IMR-90 (cell line): ENCODE measurements around the gene KMT2C. TPM values are rescaled to one million over a fixed set of nuclear protein-coding genes. Genes with fewer than 3 reads are reported as not detected.

ENCODE experiments used
- ATAC-seq: fragments of 200-7000 bp; cut with Tn5 transposase; 2 replicates; pipeline ENCODE4 v1.9.1; 2020; ENCODE audit warnings: low read depth, mild to moderate bottlenecking, moderate library complexity
- BruUV-seq: library from RNA; stranded (reverse); fragments of 400-500 nt; replicated peaks from 2 replicates; lab custom pipeline; 2021; lab: Mats Ljungman, UMichigan
- CTCF ChIA-PET: fragments of 300-600 bp; formaldehyde crosslinking; extraction: SDS; loops from one replicate; lab custom pipeline; 2021; ENCODE audit warnings: antibody characterized with exemption; lab: Yijun Ruan, JAX
- POLR2A ChIA-PET: fragments of 300-600 bp; sonication (Branson Sonifier 250); formaldehyde crosslinking; loops from one replicate; lab custom pipeline; 2022; ENCODE audit warnings: antibody characterized with exemption; ENCODE audit not compliant: unreplicated experiment; lab: Charles Lee
- DNase-seq: peaks from one replicate; pipeline ENCODE4 v3.0.0; 2013
- H2AFZ ChIP-seq: replicated peaks from 2 replicates; pipeline ENCODE3; 2013; ENCODE audit warnings: low read length, mild to moderate bottlenecking; ENCODE audit not compliant: poor library complexity
- H2AK5ac ChIP-seq: 2 replicates; pipeline ENCODE4 v1.6.1; 2013; ENCODE audit warnings: low read depth, low read length, inconsistent platforms
- H2AK9ac ChIP-seq: replicated peaks from 2 replicates; pipeline ENCODE3; 2013; ENCODE audit warnings: mild to moderate bottlenecking, low read depth, low read length, moderate library complexity; ENCODE audit not compliant: poor library complexity
- H2BK120ac ChIP-seq: 2 replicates; pipeline ENCODE4 v1.6.1; 2013; ENCODE audit warnings: low read depth, low read length, inconsistent platforms
- H2BK15ac ChIP-seq: 3 replicates; pipeline ENCODE4 v1.6.1; 2013; ENCODE audit warnings: low read depth, low read length, inconsistent platforms
- H2BK20ac ChIP-seq: 2 replicates; pipeline ENCODE4 v1.6.1; 2013; ENCODE audit warnings: low read depth, mild to moderate bottlenecking, inconsistent platforms, low read length, moderate library complexity
- H2BK5ac ChIP-seq: 2 replicates; pipeline ENCODE4 v1.6.1; 2013; ENCODE audit warnings: mild to moderate bottlenecking, low read depth, low read length, inconsistent platforms; ENCODE audit not compliant: poor library complexity, severe bottlenecking
- H3K14ac ChIP-seq: replicated peaks from 2 replicates; pipeline ENCODE4 v1.6.1; 2013; ENCODE audit warnings: low read depth, low read length, inconsistent platforms
- H3K18ac ChIP-seq: 2 replicates; pipeline ENCODE4 v1.6.1; 2013; ENCODE audit warnings: low read depth, low read length, control low read depth
- H3K23ac ChIP-seq: 2 replicates; pipeline ENCODE4 v1.6.1; 2013; ENCODE audit warnings: low read depth, low read length, inconsistent platforms
- H3K27ac ChIP-seq: 2 replicates; pipeline ENCODE4 v1.5.1; 2013; ENCODE audit warnings: mild to moderate bottlenecking, control low read depth, low read length; ENCODE audit not compliant: insufficient read depth
- H3K27me3 ChIP-seq: 2 replicates; pipeline ENCODE4 v1.6.1; 2013; ENCODE audit warnings: low read length; ENCODE audit not compliant: control insufficient read depth, insufficient read depth
- H3K36me3 ChIP-seq: 2 replicates; pipeline ENCODE4 v1.6.1; 2013; ENCODE audit warnings: low read length, mixed read lengths; ENCODE audit not compliant: control insufficient read depth, insufficient read depth
- H3K4ac ChIP-seq: 2 replicates; pipeline ENCODE4 v1.6.1; 2013; ENCODE audit warnings: low read depth, low read length, inconsistent platforms
- H3K4me1 ChIP-seq: 2 replicates; pipeline ENCODE4 v1.6.1; 2013; ENCODE audit warnings: low read length, mixed read lengths; ENCODE audit not compliant: control insufficient read depth, insufficient read depth
- H3K4me2 ChIP-seq: 2 replicates; pipeline ENCODE4 v1.6.1; 2013; ENCODE audit warnings: low read depth, mild to moderate bottlenecking, control low read depth, low read length, moderate library complexity
- H3K4me3 ChIP-seq: 2 replicates; pipeline ENCODE4 v1.5.1; 2013; ENCODE audit warnings: low read depth, mild to moderate bottlenecking, control low read depth, low read length, moderate library complexity; ENCODE audit not compliant: insufficient read depth
- H3K56ac ChIP-seq: 2 replicates; pipeline ENCODE4 v1.6.1; 2013; ENCODE audit warnings: low read length, inconsistent platforms; ENCODE audit not compliant: insufficient read depth; ENCODE audit errors: extremely low read depth
- H3K79me1 ChIP-seq, 2 experiments: 2 replicates each; pipeline ENCODE4 v1.6.1; 2013; ENCODE audit warnings: low read length in 2 of 2, inconsistent platforms in 1 of 2, low read depth in 1 of 2
- H3K9ac ChIP-seq: 2 replicates; pipeline ENCODE4 v1.6.1; 2013; ENCODE audit warnings: low read depth, low read length, control low read depth
- H3K9me1 ChIP-seq: 2 replicates; pipeline ENCODE4 v1.6.1; 2013; ENCODE audit warnings: low read length, inconsistent platforms; ENCODE audit not compliant: insufficient read depth
- H3K9me3 ChIP-seq: 2 replicates; pipeline ENCODE4 v1.6.1; 2013; ENCODE audit warnings: low read length; ENCODE audit not compliant: control insufficient read depth, insufficient read depth
- H4K20me1 ChIP-seq: 2 replicates; pipeline ENCODE4 v1.6.1; 2013; ENCODE audit warnings: low read length, inconsistent platforms; ENCODE audit not compliant: insufficient read depth
- H4K5ac ChIP-seq: 2 replicates; pipeline ENCODE4 v1.6.1; 2013; ENCODE audit warnings: mild to moderate bottlenecking, low read depth, low read length, control low read depth
- H4K8ac ChIP-seq, 2 experiments: 2 replicates each; pipeline ENCODE4 v1.6.1; 2013; ENCODE audit warnings: low read depth in 2 of 2, low read length in 2 of 2, control low read depth in 1 of 2, inconsistent platforms in 1 of 2
- H4K91ac ChIP-seq: 2 replicates; pipeline ENCODE4 v1.6.1; 2013; ENCODE audit warnings: low read depth, low read length, inconsistent platforms; ENCODE audit not compliant: insufficient read depth
- BHLHE40 ChIP-seq: fragments of 150-350 bp; IDR thresholded peaks from 2 replicates; pipeline ENCODE4 v1.6.1; 2016; ENCODE audit warnings: mild to moderate bottlenecking, low read depth, low read length
- CEBPB ChIP-seq: IDR thresholded peaks from 2 replicates; pipeline ENCODE4 v1.6.1; 2012; ENCODE audit warnings: low read depth, low read length, improper control_type of control experiment
- CHD1 ChIP-seq: IDR thresholded peaks from 2 replicates; pipeline ENCODE4 v1.6.1; 2012; ENCODE audit warnings: low read depth, low read length, improper control_type of control experiment
- MAFK ChIP-seq: IDR thresholded peaks from 2 replicates; pipeline ENCODE4 v1.6.1; 2012; ENCODE audit warnings: low read depth, low read length, improper control_type of control experiment
- MXI1 ChIP-seq: IDR thresholded peaks from 2 replicates; pipeline ENCODE4 v1.6.1; 2012; ENCODE audit warnings: low read depth, mild to moderate bottlenecking, low read length, moderate library complexity, borderline replicate concordance
- NFE2L2 ChIP-seq: fragments of 150-350 bp; IDR thresholded peaks from 2 replicates; pipeline ENCODE4 v1.6.1; 2016; ENCODE audit warnings: low read depth, mild to moderate bottlenecking, low read length
- POLR2A ChIP-seq: IDR thresholded peaks from 2 replicates; pipeline ENCODE4 v1.6.1; 2012; ENCODE audit warnings: mild to moderate bottlenecking, low read depth, low read length
- RAD21 ChIP-seq: IDR thresholded peaks from 2 replicates; pipeline ENCODE4 v1.6.1; 2012; ENCODE audit warnings: low read length, improper control_type of control experiment
- RCOR1 ChIP-seq: IDR thresholded peaks from 2 replicates; pipeline ENCODE4 v1.6.1; 2012; ENCODE audit warnings: mild to moderate bottlenecking, low read length, improper control_type of control experiment; ENCODE audit not compliant: insufficient replicate concordance
- SMC3 ChIP-seq: fragments of 150-350 bp; IDR thresholded peaks from 2 replicates; pipeline ENCODE4 v1.6.1; 2016; ENCODE audit warnings: low read depth, mild to moderate bottlenecking, antibody characterized with exemption, low read length, moderate library complexity
- WGBS, 2 experiments: methylation state at CpG; one replicate each; pipeline versions ENCODE4 v1.1.5 to v1.1.7; 2013; ENCODE audit warnings: missing lambda C conversion rate in 2 of 2; ENCODE audit not compliant: insufficient read length in 1 of 2; ENCODE audit errors: extremely low coverage in 2 of 2; 5-methylcytosine and 5-hydroxymethylcytosine counted together
- dilution Hi-C: fragments of 300-500 bp; cut with HindIII; formaldehyde crosslinking; loops from one replicate; pipeline ENCODE4 v1.14.3; 2018; ENCODE audit warnings: low sequenced_read_pairs; ENCODE audit not compliant: unreplicated experiment
- in situ Hi-C: fragments of 300-500 bp; cut with MboI; formaldehyde crosslinking; loops from 3 replicates; pipeline ENCODE4 v1.14.3; 2019; ENCODE audit warnings: low sequenced_read_pairs, inconsistent platforms, mixed read lengths
- intact Hi-C: fragments of 100-400 bp; cut with micrococcal nuclease; formaldehyde crosslinking; loops from 2 replicates; pipeline ENCODE4 v1.10.0; 2022
- polyA plus RNA-seq, 3 experiments: library from polyadenylated mRNA; depleted of rRNA; stranded (reverse); fragments of >200 nt; gene quantifications; 2 replicates each; pipeline ENCODE4 v1.2.3, GENCODE V29; 2012; ENCODE audit warnings: low replicate concordance in 1 of 3
- total RNA-seq: library from RNA; depleted of rRNA; stranded (reverse); fragments of >200 nt; gene quantifications from 2 replicates; pipeline ENCODE4 v1.2.3, GENCODE V29; 2012
- TF ChIP-seq, protein P1 (sequence below): fragments of 150-350 bp; IDR thresholded peaks from 2 replicates; pipeline ENCODE4 v1.6.1; 2016; ENCODE audit warnings: low read depth, mild to moderate bottlenecking, low read length, moderate library complexity, borderline replicate concordance
- TF ChIP-seq, protein P2 (sequence below): conservative IDR thresholded peaks from 2 replicates; pipeline ENCODE4 v1.5.1; 2012; ENCODE audit warnings: mild to moderate bottlenecking, low read depth, low read length, improper control_type of control experiment
- TF ChIP-seq, protein P3 (sequence below): fragments of 150-350 bp; IDR thresholded peaks from 2 replicates; pipeline ENCODE4 v1.6.1; 2017; ENCODE audit warnings: mild to moderate bottlenecking, antibody characterized with exemption, low read length, low read depth

Gene KMT2C
- total and polyA plus RNA-seq, 2 of the 4 experiments (the other 2 are of a cell fraction) = 8.0 to 23.3 TPM

DNA sequence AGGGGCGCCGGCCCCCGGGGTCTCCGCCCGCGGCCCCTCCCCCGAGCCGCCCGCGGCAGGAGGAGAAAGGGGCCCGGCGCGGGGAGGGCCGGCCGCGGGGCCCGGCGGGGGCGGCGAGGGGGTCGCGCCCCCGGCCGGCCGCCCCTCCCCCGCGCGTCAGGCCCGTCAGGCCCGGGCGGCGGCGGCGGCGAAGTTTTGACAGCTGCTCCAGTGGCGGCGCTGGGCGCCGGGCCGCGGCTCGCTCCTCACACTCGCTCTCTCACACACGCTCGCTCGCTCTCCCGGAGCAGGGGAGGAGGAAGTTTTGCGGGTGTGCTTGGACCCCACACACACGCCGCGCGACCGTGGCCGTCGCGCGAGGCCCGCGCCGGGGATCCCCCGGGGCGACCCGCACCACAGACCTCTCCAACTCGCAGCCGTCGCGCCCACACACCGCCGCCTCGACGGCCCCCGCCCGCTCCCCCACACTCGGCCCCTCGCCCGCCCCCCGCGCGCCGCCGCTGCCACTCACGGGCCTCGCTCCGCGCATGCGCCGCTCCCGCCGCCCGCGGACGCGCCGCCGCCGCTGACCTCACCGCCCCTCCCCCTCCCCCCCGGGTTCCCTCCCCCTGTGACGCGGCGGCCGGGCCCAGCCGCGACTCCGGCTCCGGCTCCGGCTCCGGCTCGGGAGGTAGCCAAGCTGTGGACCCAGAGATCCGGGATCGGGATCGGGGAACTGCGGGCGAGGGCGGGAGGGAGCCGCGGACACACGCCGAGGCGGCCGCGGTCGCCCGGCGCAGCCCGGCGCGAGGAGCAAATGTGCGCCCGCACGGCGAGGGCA, 518 bp upstream of the KMT2C start:
- in situ Hi-C loops = no loop called here
- H3K23ac ChIP-seq = no peak overlapping the region
- 0 out of 2 replicates have a peak, but pooled peaks cover 2% of the 10 kb centered on the region for H3K4me1 ChIP-seq
- peak overlapping the region; percentile 42 for H2AK9ac ChIP-seq
- CTCF ChIA-PET = no interaction called here
- H3K9ac ChIP-seq = peak overlapping the region; percentile 83
- no peaks in the 10 kb centered on the region for H3K9me3 ChIP-seq
- H3K4ac ChIP-seq = peak overlapping the region; percentile 29; the same call in 1 of the 2 replicates
- ATAC-seq = peak; percentile 86
- peak overlapping the region; percentile 75 for H3K27ac ChIP-seq
- H3K9me1 ChIP-seq = no peaks in the 10 kb centered on the region
- no peaks in the 10 kb centered on the region for H3K27me3 ChIP-seq
- H3K18ac ChIP-seq = no peak overlapping the region
- POLR2A ChIA-PET = no interaction called here
- H3K4me2 ChIP-seq = peak overlapping the region; percentile 53; the same call in 1 of the 2 replicates
- H3K79me1 ChIP-seq = no peaks in the 10 kb centered on the region; a peak in 1 of 4 replicates
- H3K56ac ChIP-seq = peak overlapping the region; percentile 42; the same call in 1 of the 2 replicates
- no peaks in the 10 kb centered on the region for H3K36me3 ChIP-seq
- H2BK120ac ChIP-seq = peak overlapping the region; percentile 22; the same call in 1 of the 2 replicates
- H2AK5ac ChIP-seq = no peak overlapping the region
- intact Hi-C loops = loop anchor here (1.0 to 10.0 kb wide), 3 partner anchors 28 to 238 kb away; partner anchors contain the start of gene XRCC2
- no peak overlapping the region for H4K5ac ChIP-seq
- 0 out of 2 replicates have a peak overlapping the region, but pooled peaks have one; percentile 11 for H3K14ac ChIP-seq
- 0% methylated on average over 1 of the region's 132 CpGs; no CpG with 5 or more reads in 1 of the 2 experiments for WGBS, 2 experiments
- peaks cover 19% of the 10 kb centered on the region for H4K20me1 ChIP-seq
- peak; percentile 89 for DNase-seq
- H3K4me3 ChIP-seq = peak overlapping the region; percentile 69
- dilution Hi-C loops = no loop called here
- H2AFZ ChIP-seq = peak overlapping the region; percentile 87
- H4K8ac ChIP-seq = peak overlapping the region; percentile 53 to 54; a peak in 1 of 4 replicates
- 0 out of 3 replicates have a peak overlapping the region, but pooled peaks have one; percentile 57 for H2BK15ac ChIP-seq
- BruUV-seq = no TSS peak
- H2BK5ac ChIP-seq = peak overlapping the region; percentile 76
- no peak overlapping the region; the same call in 1 of the 2 replicates for H4K91ac ChIP-seq
- H2BK20ac ChIP-seq = no peak overlapping the region
- TF ChIP-seq, protein P1, sequence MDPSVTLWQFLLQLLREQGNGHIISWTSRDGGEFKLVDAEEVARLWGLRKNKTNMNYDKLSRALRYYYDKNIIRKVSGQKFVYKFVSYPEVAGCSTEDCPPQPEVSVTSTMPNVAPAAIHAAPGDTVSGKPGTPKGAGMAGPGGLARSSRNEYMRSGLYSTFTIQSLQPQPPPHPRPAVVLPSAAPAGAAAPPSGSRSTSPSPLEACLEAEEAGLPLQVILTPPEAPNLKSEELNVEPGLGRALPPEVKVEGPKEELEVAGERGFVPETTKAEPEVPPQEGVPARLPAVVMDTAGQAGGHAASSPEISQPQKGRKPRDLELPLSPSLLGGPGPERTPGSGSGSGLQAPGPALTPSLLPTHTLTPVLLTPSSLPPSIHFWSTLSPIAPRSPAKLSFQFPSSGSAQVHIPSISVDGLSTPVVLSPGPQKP = no peak
- peak; percentile 46; the same call in 1 of the 2 replicates for TF ChIP-seq MXI1
- no peak for TF ChIP-seq MAFK
- TF ChIP-seq CHD1 = no peak
- no peak for TF ChIP-seq RCOR1
- no peak for TF ChIP-seq CEBPB
- TF ChIP-seq POLR2A = 0 out of 2 replicates have a peak, but pooled peaks have one; percentile 3
- TF ChIP-seq, protein P2, sequence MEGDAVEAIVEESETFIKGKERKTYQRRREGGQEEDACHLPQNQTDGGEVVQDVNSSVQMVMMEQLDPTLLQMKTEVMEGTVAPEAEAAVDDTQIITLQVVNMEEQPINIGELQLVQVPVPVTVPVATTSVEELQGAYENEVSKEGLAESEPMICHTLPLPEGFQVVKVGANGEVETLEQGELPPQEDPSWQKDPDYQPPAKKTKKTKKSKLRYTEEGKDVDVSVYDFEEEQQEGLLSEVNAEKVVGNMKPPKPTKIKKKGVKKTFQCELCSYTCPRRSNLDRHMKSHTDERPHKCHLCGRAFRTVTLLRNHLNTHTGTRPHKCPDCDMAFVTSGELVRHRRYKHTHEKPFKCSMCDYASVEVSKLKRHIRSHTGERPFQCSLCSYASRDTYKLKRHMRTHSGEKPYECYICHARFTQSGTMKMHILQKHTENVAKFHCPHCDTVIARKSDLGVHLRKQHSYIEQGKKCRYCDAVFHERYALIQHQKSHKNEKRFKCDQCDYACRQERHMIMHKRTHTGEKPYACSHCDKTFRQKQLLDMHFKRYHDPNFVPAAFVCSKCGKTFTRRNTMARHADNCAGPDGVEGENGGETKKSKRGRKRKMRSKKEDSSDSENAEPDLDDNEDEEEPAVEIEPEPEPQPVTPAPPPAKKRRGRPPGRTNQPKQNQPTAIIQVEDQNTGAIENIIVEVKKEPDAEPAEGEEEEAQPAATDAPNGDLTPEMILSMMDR = no peak
- TF ChIP-seq, protein P3, sequence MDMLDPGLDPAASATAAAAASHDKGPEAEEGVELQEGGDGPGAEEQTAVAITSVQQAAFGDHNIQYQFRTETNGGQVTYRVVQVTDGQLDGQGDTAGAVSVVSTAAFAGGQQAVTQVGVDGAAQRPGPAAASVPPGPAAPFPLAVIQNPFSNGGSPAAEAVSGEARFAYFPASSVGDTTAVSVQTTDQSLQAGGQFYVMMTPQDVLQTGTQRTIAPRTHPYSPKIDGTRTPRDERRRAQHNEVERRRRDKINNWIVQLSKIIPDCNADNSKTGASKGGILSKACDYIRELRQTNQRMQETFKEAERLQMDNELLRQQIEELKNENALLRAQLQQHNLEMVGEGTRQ = no peak
- TF ChIP-seq BHLHE40 = no peak
- TF ChIP-seq SMC3 = 0 out of 2 replicates have a peak, but pooled peaks have one; percentile 12
- TF ChIP-seq NFE2L2 = no peak
- peak; percentile 28; the same call in 1 of the 2 replicates for TF ChIP-seq RAD21
